Thoracic aorta (tissue), 2 donors: ENCODE data around the gene TMEM200B. TPM values are rescaled to one million over a fixed set of nuclear protein-coding genes. Genes with fewer than 3 reads are reported as not detected.
"Not testable (repeated sequence)": the region's sequence is repeated elsewhere in the genome, so short reads cannot be mapped to it uniquely, and the experiment has no call there.

Experiments used
- ATAC-seq: fragments of 150-250 bp; one replicate; pipeline ENCODE4 v1.8.0; 2017; ENCODE audit warnings: low read depth; ENCODE audit not compliant: insufficient number of reproducible peaks, low FRiP score
- DNase-seq: peaks from one replicate; pipeline ENCODE4 v3.0.0-alpha.2; 2020; ENCODE audit warnings: low spot score
- H3K27ac ChIP-seq, 2 donors: fragments of 200-600 bp; sonication (generic); 1 replicate in 1 of 2; 2 replicates in 1 of 2; pipeline ENCODE4 v1.5.1; 2016; ENCODE audit warnings: mild to moderate bottlenecking in 2 of 2, moderate library complexity in 2 of 2
- H3K27me3 ChIP-seq: fragments of 200-600 bp; sonication (generic); replicated peaks from 2 replicates; pipeline ENCODE4 v1.6.0; 2016; ENCODE audit warnings: mild to moderate bottlenecking; ENCODE audit not compliant: insufficient read depth
- H3K36me3 ChIP-seq: fragments of 200-600 bp; sonication (generic); one replicate; pipeline ENCODE4 v1.5.1; 2016
- H3K4me1 ChIP-seq, 2 donors: fragments of 200-600 bp; sonication (generic); 1 replicate in 1 of 2; 2 replicates in 1 of 2; pipeline versions ENCODE4 v1.5.1 to v1.6.0; 2016; ENCODE audit warnings: low read depth in 2 of 2, mild to moderate bottlenecking in 1 of 2; ENCODE audit not compliant: control insufficient read depth in 1 of 2
- H3K4me3 ChIP-seq: fragments of 200-600 bp; sonication (generic); 2 replicates; pipeline ENCODE4 v1.5.1; 2016; ENCODE audit warnings: mild to moderate bottlenecking
- H3K9me3 ChIP-seq: fragments of 200-600 bp; sonication (generic); 2 replicates; pipeline ENCODE4 v1.5.1; 2016
- total RNA-seq, 2 donors: library from RNA; depleted of rRNA; stranded (reverse); fragments of >200 nt; gene quantifications; one replicate each; pipeline versions ENCODE4 v1.1.0 to v1.2.3, GENCODE V29; 2016
- TF ChIP-seq, protein P1 (sequence below): fragments of 200-600 bp; sonication (generic); IDR thresholded peaks from one replicate; pipeline ENCODE4 v1.5.1; 2019; ENCODE audit warnings: antibody characterized with exemption

TMEM200B gene
- total RNA-seq, 2 donors from 2014 or later = 20.8 to 31.4 TPM

DNA sequence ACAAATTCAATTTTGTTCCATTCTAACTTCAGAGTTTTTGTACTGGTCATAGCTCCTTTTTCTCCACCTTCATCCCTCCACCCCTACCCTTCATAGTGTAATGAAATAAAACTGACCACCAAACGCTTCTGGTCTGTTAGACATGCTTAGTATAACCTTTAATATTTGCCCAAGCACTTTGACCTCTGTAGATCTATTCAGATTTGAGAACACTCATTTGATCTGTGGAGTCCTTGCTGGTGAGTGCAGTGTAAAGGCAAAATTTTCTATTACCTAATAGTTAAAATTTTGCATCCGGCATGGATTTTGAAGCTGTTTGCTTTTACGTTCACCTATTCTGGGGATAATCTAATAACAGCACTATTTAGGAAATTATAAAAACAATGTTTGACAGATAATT is 41.2 kb downstream of the TMEM200B start:
- TF ChIP-seq, protein P1, sequence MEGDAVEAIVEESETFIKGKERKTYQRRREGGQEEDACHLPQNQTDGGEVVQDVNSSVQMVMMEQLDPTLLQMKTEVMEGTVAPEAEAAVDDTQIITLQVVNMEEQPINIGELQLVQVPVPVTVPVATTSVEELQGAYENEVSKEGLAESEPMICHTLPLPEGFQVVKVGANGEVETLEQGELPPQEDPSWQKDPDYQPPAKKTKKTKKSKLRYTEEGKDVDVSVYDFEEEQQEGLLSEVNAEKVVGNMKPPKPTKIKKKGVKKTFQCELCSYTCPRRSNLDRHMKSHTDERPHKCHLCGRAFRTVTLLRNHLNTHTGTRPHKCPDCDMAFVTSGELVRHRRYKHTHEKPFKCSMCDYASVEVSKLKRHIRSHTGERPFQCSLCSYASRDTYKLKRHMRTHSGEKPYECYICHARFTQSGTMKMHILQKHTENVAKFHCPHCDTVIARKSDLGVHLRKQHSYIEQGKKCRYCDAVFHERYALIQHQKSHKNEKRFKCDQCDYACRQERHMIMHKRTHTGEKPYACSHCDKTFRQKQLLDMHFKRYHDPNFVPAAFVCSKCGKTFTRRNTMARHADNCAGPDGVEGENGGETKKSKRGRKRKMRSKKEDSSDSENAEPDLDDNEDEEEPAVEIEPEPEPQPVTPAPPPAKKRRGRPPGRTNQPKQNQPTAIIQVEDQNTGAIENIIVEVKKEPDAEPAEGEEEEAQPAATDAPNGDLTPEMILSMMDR = no peak
- DNase-seq (no peak), ATAC-seq (no peak)
- Histone ChIP-seq H3K36me3 (no peaks in the 10 kb centered on the region), H3K4me1 (no peaks in the 10 kb centered on the region), H3K27ac (no peak overlapping the region), H3K4me3 (no peak overlapping the region), H3K27me3 (no peaks in the 10 kb centered on the region), H3K9me3 (no peaks in the 10 kb centered on the region)

DNA sequence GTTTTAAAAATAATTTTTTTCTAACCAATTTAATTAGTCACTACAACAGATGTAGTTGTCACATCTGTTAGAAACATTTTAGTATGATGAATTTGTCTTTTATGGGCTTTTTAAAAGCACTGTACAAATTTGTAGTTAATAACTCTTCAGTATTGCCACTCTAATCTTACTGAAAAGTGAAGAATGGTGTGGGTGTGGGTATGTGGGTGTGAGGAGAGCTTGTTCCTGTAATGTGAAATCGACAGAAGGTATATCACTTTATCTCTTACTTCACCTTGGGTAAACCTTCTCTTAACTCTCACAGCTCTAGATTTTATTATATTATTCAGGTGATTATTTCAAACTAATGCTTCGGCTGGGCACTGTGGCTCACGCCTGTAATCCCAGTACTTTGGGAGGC is 42.5 kb downstream of the TMEM200B start:
- Histone ChIP-seq H3K27ac (no peak overlapping the region), H3K4me3 (no peak overlapping the region), H3K36me3 (no peaks in the 10 kb centered on the region), H3K9me3 (no peaks in the 10 kb centered on the region), H3K4me1 (no peaks in the 10 kb centered on the region), H3K27me3 (no peaks in the 10 kb centered on the region)
- TF ChIP-seq, protein P1 = no peak
- ATAC-seq = no peak
- no peak for DNase-seq

DNA sequence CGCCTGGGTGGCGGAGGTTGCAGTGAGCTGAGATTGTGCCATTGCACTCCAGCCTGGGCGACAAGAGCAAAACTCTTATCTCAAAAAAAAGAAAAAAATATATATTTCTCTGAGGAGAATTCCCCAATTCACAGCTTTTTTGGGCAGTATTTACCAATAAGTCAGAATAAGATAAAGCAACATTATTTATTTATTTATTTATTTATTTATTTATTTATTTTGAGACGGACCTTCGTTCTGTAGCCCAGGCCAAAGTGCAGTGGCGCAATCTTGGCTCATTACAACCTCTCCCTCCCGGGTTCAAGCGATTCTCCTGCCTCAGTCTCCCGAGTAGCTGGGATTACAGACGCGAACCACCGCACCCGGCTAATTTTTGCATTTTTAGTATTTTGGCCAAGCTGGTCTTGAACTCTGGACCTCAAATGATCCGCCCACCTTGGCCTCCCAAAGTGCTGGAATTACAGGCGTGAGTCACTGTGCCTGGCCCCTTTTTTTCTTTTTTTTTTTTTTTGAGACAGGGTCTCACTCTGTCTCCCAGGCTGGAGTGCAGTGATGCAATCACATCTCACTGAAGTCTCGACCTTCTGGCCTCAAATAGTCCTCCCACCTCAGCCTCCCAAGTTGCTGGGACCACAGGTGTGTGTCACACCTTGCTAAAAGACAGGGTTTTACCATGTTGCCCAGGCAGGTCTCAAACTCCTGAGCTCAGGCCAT is 43.6 kb downstream of the TMEM200B start:
- H3K36me3 ChIP-seq, H3K4me3 ChIP-seq, H3K4me1 ChIP-seq, DNase-seq, H3K27ac ChIP-seq, H3K9me3 ChIP-seq, ATAC-seq, H3K27me3 ChIP-seq: not testable (repeated sequence)

DNA sequence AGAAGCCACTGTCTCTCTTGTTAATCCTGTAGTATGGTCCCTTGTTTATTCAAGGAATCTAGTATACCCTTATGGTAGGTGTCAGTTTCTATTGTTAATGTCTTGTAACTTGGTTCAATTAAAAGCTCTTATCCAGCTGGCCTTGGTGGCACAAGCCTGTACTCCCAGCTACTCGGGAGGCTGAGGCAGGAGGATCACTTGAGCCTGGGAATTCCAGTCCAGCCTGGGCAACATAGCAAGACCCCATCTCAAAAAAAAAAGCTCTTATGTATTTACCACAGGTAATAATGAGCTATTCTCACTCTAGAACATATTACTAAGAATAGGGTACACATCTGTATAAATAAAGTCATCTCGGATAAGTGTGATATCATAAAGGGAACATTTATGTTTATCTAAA is 46.5 kb downstream of the TMEM200B start:
- TF ChIP-seq, protein P1 = no peak
- Histone ChIP-seq H3K4me3 (no peak overlapping the region), H3K27me3 (no peaks in the 10 kb centered on the region), H3K4me1 (no peaks in the 10 kb centered on the region), H3K27ac (no peak overlapping the region), H3K9me3 (no peaks in the 10 kb centered on the region), H3K36me3 (no peaks in the 10 kb centered on the region)
- DNase-seq (no peak), ATAC-seq (no peak)

Other genes with a start within 250 kb of the TMEM200B start
- gene EPB41, start 209.3 kb downstream of the TMEM200B start, total RNA-seq = 10 to 100 TPM; 26.7 to 37.8 TPM
- 10 to 100 TPM; 52.5 to 96.4 TPM for gene SRSF4, start 58.0 kb upstream of the TMEM200B start, total RNA-seq
- 10 to 100 TPM in 1 of 2 donors, 1 to 10 TPM in 1; 9.2 to 32.0 TPM for gene MECR, start 107.0 kb upstream of the TMEM200B start, total RNA-seq
- 10 to 100 TPM; 28.7 to 47.8 TPM for gene PTPRU, start 112.6 kb upstream of the TMEM200B start, total RNA-seq